ENCODE data around the gene C2orf49. TPM values are rescaled to one million over a fixed set of nuclear protein-coding genes. Genes with fewer than 3 reads are reported as not detected.

C2orf49 gene
- total and polyA plus RNA-seq, 9 of the 15 experiments (the other 6 are each of a cell fraction or from before 2014, with no cell fraction given): 17.9 to 38.2 (median 25.6) TPM

DNA sequence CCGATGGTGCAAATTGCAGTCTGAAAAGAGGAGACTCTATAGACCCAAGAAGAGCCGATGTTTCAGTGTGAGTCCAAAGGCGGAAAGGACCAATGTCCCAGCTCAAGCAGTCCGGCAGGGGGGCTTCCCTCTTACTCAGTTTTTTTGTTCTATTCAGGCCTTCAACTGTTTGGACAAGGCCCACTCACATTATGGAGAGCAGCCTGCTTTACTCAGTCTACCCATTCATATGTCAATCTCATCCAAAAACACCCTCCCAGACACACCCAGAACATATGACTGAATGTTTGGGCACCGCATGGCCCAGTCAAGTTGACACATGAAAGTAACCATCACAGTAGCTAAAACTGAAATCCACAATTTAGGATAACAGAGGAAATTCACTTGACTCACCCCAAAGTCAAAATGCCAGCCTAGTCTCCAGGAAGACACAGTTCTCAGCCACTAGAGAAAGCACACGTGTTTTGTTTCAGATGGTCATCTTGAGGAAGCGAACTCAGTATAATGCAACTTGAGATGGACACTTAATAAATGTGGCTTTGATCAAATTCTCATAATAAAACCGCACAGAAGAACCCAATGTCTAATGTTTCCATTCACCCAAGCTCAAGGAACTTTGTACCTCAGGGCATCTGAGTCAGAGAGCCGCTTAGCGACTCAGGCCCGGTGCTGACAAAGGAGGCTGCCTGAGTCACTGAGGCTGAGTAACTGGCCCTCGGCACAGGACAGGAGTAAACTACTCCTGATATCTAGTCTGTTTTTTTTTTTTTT is 59.1 kb downstream of the C2orf49 start:
- peaks cover 18% of the 10 kb centered on the region for H3K36me3 ChIP-seq (ENCODE audit: control insufficient read depth, insufficient read depth, low read length)
- peaks cover 69% of the 10 kb centered on the region for H3K79me2 ChIP-seq (ENCODE audit: control insufficient read depth, insufficient read depth, low read length)
- no peaks in the 10 kb centered on the region for H4K20me1 ChIP-seq (replicated peaks; ENCODE audit: control insufficient read depth, insufficient read depth, low read length)
- no TSS peak for BruUV-seq (replicated peaks)
- peak overlapping the region; percentile 15 to 92; a peak in 3 of 4 replicates for H3K9ac ChIP-seq (ENCODE audit: insufficient read depth in 1 of 2, low read depth in 2 of 2, low read length in 2 of 2)
- H3K4me2 ChIP-seq (ENCODE audit: insufficient read depth, low read length): peak overlapping the region; percentile 79
- peak; percentile 86 for FAIRE-seq
- no peaks in the 10 kb centered on the region for H3K9me1 ChIP-seq (ENCODE audit: control insufficient read depth, insufficient read depth, low read length)
- POLR2A ChIA-PET: interaction anchor here (1.4 kb wide), 1 partner anchor 114 kb away, joined by 4 read pairs; no protein-coding TSS in a partner anchor
- no peaks in the 10 kb centered on the region for H3K9me3 ChIP-seq (replicated peaks; ENCODE audit: control insufficient read depth, insufficient read depth, low read depth, low read length)
- no peaks in the 10 kb centered on the region for H3K27me3 ChIP-seq (ENCODE audit: control insufficient read depth in 2 of 2, insufficient read depth in 2 of 2, low read length in 2 of 2)
- peak; percentile 67 for ATAC-seq
- peaks cover 19 to 26% of the 10 kb centered on the region in 2 experiments; a peak in 4 of 5 replicates for H3K4me1 ChIP-seq (replicated peaks in 1 of 2; ENCODE audit: control insufficient read depth in 2 of 2, insufficient read depth in 2 of 2, low read length in 2 of 2)
- in situ Hi-C loops (cut with MboI): no loop called here
- intact Hi-C loops (cut with micrococcal nuclease): no loop called here
- peak overlapping the region; percentile 58; the same call in 2 of the 3 replicates for H3K27ac ChIP-seq (ENCODE audit: extremely low read depth, low read depth, low read length)
- DNase-seq (ENCODE audit: extremely low read depth in 1 of 4, low spot score in 3 of 4): peak; percentile 33 to 79 (median 53)
- CTCF ChIA-PET (ENCODE audit: low intra/inter-chr PET ratio): no interaction called here
- peak overlapping the region; percentile 15; the same call in 1 of the 2 replicates for H3K4me3 ChIP-seq
- WGBS (ENCODE audit: insufficient coverage, low coverage, missing lambda C conversion rate): 48% methylated on average over 12 of the region's 12 CpGs
- H2AFZ ChIP-seq (ENCODE audit: low read depth, low read length): no peak overlapping the region
- TF ChIP-seq JUN (IDR thresholded peaks at IDR 0.05; ENCODE audit: borderline replicate concordance, low read depth, low read length) (peak; percentile 66; the same call in 1 of the 2 replicates), JUN (CRISPR knock-in tag; IDR thresholded peaks at IDR 0.05; ENCODE audit: borderline replicate concordance) (no peak), ZNF507 (tag; conservative IDR thresholded peaks at IDR 0.05) (no peak), SRSF3 (IDR thresholded peaks at IDR 0.05; ENCODE audit: insufficient read depth, low read length) (no peak), ZBED1 (IDR thresholded peaks at IDR 0.05) (no peak), ZNF384 (IDR thresholded peaks at IDR 0.05; ENCODE audit: low read depth, low read length) (peak; percentile 77), PHTF2 (CRISPR knock-in tag; IDR thresholded peaks at IDR 0.05) (no peak), EHMT2 (IDR thresholded peaks at IDR 0.05) (no peak), ZSCAN29 (IDR thresholded peaks at IDR 0.05) (no peak), POLR2AphosphoS5 (IDR thresholded peaks at IDR 0.05; ENCODE audit: control insufficient read depth, insufficient read depth, low read depth, low read length) (0 out of 2 replicates have a peak, but pooled peaks have one; percentile 31), THRAP3 (IDR thresholded peaks at IDR 0.05; ENCODE audit: borderline replicate concordance) (no peak), NCOA4 (IDR thresholded peaks at IDR 0.05; ENCODE audit: partially characterized antibody) (no peak), SMAD4 (CRISPR knock-in tag; conservative IDR thresholded peaks at IDR 0.05) (0 out of 2 replicates have a peak, but pooled peaks have one; percentile 14), NRF1 (conservative IDR thresholded peaks at IDR 0.05 in 1 of 2, IDR thresholded peaks at IDR 0.05 in 1 of 2) (peak; percentile 36 to 47; a peak in 3 of 4 replicates), POLR3A (IDR thresholded peaks at IDR 0.05; ENCODE audit: borderline replicate concordance, extremely low read depth, insufficient read depth, insufficient read length) (no peak), PURB (CRISPR knock-in tag; IDR thresholded peaks at IDR 0.05; ENCODE audit: low read depth) (no peak), SMARCA4 (IDR thresholded peaks at IDR 0.05) (peak; percentile 44), NFIC (IDR thresholded peaks at IDR 0.05) (no peak)
- TF ChIP-seq, protein P1, sequence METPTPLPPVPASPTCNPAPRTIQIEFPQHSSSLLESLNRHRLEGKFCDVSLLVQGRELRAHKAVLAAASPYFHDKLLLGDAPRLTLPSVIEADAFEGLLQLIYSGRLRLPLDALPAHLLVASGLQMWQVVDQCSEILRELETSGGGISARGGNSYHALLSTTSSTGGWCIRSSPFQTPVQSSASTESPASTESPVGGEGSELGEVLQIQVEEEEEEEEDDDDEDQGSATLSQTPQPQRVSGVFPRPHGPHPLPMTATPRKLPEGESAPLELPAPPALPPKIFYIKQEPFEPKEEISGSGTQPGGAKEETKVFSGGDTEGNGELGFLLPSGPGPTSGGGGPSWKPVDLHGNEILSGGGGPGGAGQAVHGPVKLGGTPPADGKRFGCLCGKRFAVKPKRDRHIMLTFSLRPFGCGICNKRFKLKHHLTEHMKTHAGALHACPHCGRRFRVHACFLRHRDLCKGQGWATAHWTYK (CRISPR knock-in tag; IDR thresholded peaks at IDR 0.05): 0 out of 2 replicates have a peak, but pooled peaks have one; percentile 53
- TF ChIP-seq, protein P2, sequence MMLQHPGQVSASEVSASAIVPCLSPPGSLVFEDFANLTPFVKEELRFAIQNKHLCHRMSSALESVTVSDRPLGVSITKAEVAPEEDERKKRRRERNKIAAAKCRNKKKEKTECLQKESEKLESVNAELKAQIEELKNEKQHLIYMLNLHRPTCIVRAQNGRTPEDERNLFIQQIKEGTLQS (IDR thresholded peaks at IDR 0.05): peak; percentile 60
- TF ChIP-seq, protein P2 (CRISPR knock-in tag; conservative IDR thresholded peaks at IDR 0.05): no peak

Data from K562 (cell line).